ENCODE data around the gene PLCH2.

PLCH2 gene

DNA sequence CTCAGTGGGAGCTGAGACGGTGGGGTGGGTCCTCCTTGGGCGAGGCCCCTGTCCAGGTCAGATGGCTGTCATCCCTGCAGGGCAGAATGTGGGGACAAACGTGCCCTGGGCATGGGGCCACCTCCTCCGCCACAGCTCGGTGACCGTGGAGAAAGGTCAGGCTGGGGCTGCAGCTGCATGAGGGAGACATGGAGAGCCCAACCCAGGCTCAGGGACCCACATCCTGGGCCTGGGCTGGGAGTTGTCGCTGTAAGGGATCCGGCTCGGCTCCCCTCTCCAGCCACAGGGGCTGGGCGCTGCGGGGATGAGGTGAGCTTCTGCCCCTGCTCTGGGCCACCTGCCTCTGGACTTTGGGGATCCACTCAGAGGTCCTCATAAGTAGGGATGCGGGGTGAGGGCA, 518 bp upstream of the PLCH2 start:
- no peak overlapping the region for H3K4me3 ChIP-seq (ENCODE audit: low read length)
- TF ChIP-seq, protein P1, sequence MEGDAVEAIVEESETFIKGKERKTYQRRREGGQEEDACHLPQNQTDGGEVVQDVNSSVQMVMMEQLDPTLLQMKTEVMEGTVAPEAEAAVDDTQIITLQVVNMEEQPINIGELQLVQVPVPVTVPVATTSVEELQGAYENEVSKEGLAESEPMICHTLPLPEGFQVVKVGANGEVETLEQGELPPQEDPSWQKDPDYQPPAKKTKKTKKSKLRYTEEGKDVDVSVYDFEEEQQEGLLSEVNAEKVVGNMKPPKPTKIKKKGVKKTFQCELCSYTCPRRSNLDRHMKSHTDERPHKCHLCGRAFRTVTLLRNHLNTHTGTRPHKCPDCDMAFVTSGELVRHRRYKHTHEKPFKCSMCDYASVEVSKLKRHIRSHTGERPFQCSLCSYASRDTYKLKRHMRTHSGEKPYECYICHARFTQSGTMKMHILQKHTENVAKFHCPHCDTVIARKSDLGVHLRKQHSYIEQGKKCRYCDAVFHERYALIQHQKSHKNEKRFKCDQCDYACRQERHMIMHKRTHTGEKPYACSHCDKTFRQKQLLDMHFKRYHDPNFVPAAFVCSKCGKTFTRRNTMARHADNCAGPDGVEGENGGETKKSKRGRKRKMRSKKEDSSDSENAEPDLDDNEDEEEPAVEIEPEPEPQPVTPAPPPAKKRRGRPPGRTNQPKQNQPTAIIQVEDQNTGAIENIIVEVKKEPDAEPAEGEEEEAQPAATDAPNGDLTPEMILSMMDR (conservative IDR thresholded peaks at IDR 0.05; ENCODE audit: low read depth, low read length): no peak
- DNase-seq (ENCODE audit: low read depth): no peak

DNA sequence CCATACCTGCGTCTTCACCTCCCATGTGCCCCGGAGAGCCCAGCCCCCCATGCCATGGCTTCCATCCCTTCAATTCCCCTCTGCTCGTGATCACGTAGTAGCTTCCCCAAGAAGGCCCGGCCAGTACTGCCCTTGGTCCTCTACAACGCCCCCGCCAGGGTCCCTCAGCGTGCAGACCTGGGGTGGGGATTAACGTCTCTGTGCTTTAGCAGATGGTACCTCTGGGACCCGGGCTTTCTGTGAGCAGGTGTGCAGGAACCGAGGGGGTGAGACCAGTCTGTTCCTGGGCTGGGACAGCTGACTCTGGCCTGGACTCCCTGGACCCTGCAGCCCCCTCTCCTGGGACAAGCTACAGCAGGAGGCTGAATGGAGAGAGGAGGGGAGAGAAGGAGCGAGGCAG, 1.2 kb downstream of the PLCH2 start:
- H3K4me3 ChIP-seq (ENCODE audit: low read length): no peak overlapping the region
- no peak for DNase-seq (ENCODE audit: low read depth)
- TF ChIP-seq, protein P1 (conservative IDR thresholded peaks at IDR 0.05; ENCODE audit: low read depth, low read length): no peak

DNA sequence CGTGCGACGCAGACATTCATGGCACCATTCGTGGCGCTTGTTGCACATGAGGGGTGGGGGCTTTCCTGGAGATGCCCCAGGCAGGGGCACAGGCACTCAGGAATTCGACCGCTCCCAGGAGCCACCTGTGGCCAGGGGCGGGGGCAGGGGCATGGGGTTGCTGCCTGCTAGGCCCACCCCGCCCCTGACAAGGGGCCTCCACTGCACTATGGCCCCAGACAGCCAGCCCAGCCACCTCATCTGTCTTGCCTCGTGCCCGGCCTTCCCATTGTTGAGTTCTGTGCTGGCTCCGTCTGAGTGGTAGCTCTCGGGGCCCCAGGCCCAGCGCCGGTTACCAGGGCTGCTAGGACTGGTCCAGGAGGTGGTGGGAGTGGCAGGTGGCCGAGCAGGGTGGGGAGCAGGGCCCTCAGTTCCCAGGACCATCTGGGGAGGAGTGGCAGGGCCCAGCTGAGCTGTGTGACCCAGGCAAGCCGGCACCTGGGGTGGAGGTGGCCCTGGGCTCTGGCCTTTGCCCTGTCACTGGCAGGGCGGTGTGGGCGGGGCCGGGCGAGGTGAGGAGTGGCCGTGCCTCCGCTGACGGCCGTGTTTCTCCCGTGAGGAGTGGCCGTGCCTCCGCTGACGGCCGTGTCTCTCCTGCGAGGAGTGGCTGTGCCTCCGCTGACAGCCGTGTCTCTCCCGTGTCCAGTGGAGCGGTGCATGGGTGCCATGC, 1.9 kb downstream of the PLCH2 start:
- DNase-seq (ENCODE audit: low read depth): no peak
- TF ChIP-seq, protein P1 (conservative IDR thresholded peaks at IDR 0.05; ENCODE audit: low read depth, low read length): no peak
- H3K4me3 ChIP-seq (ENCODE audit: low read length): no peak overlapping the region

DNA sequence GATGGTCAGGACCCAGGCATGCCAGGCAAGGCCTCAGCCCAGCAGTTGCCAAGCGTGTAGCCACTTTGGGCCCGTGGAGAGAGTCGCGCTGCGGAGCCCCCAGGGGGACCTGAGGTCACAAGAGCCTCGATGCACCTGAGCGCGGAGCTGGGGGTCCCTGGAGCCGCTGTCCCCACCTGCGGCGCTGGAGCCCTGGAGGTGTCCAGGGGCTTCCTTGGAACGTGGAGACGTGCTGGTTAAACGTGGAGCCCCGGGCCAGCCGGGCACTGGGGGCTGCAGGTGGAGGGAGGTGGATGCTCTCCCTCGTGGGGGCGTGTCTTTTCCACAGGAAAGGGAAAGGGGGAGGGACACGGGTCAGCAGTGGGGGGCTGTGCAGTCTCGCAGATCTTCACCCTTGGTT, 3.1 kb downstream of the PLCH2 start:
- no peak for DNase-seq (ENCODE audit: low read depth)
- no peak overlapping the region for H3K4me3 ChIP-seq (ENCODE audit: low read length)
- TF ChIP-seq, protein P1 (conservative IDR thresholded peaks at IDR 0.05; ENCODE audit: low read depth, low read length): no peak

DNA sequence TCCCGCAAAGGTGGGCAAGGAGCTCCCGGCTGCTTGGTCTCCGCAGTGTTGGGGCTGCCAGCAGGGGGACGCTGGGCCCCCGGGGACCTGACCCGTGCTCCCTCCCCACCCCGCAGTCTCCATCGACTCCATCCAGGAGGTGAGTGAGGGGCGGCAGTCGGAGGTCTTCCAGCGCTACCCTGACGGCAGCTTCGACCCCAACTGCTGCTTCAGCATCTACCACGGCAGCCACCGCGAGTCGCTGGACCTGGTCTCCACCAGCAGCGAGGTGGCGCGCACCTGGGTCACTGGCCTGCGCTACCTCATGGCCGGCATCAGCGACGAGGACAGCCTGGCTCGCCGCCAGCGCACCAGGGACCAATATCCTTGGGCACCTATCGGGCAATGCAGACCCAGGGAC, 3.5 kb downstream of the PLCH2 start:
- H3K4me3 ChIP-seq (ENCODE audit: low read length): no peak overlapping the region
- no peak for DNase-seq (ENCODE audit: low read depth)
- TF ChIP-seq, protein P1 (conservative IDR thresholded peaks at IDR 0.05; ENCODE audit: low read depth, low read length): no peak

DNA sequence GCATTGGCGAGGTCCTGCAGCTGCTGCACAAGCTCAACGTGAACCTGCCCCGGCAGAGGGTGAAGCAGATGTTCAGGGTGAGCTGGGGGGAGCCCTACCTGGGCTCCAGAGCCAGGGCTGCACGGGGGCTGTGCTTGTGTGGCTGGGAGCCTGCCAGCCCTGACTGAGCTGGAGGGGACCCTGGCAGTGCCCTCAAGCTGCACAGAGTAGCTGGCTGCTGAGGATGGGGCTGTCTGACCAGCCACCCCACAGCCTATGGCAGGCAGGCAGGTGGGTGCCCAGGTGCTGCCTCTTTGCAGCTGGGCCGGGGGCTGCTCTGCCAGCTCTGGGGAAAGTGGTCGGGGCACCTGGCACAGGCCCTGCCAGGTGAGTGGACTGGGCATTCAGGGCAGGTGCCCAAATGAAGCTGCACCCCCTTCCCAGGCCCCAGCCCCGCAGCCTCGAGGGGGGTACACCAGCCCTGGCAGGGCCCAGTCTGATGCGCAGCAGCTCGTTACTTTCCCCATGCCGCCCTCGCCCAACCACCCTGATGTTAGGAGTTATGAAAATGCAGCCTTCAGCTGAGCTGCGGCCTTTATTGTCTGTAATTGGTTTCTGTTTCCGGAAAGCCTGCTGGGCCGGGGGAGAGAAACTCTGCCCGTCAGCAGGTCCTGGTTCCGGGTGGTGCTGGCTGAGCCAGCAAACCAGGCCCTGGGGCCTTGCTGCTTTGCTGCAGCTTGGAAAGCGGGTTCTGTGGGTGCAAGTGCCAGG, 4.3 kb downstream of the PLCH2 start:
- H3K4me3 ChIP-seq (ENCODE audit: low read length): no peak overlapping the region
- TF ChIP-seq, protein P1 (conservative IDR thresholded peaks at IDR 0.05; ENCODE audit: low read depth, low read length): no peak
- no peak for DNase-seq (ENCODE audit: low read depth)

DNA sequence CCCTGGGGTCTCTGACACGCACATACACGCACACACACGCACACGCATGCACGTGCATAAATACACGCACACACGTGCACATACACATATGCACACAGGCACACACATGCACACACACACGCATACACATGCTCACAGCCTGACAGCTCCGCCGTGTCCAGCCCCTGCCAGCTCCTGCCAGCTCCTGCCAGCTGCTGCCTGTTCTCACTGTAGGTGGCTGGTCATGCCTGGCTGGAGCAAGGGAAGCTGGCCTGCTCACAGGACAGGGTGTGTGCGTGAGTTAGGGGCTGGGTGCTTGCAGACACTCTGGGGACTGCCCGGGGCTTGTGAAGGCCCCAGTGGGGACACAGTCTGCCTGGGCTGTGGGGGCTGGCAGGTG, 4.9 kb downstream of the PLCH2 start:
- H3K4me3 ChIP-seq (ENCODE audit: low read length): no peak overlapping the region
- no peak for DNase-seq (ENCODE audit: low read depth)
- TF ChIP-seq, protein P1 (conservative IDR thresholded peaks at IDR 0.05; ENCODE audit: low read depth, low read length): no peak
